GM12874 (cell line): ENCODE results near the gene TMEM156.

Source experiments
- CTCF ChIP-seq: IDR thresholded peaks from 2 replicates; pipeline ENCODE4 v1.5.1; 2011; ENCODE audit warnings: low read depth, mild to moderate bottlenecking, control low read depth, low read length, moderate library complexity; ENCODE audit not compliant: insufficient read depth

TMEM156 gene

GRCh38 chr4:38979511-38980230 lies 52.5 kb downstream of the TMEM156 start:
- TF ChIP-seq CTCF = no peak

- TF ChIP-seq CTCF = no peak
Measured at GRCh38 chr4:38979081-38979480, 53.1 kb downstream of the TMEM156 start.

GRCh38 chr4:38976308-38976707 lies 55.9 kb downstream of the TMEM156 start:
- no peak for TF ChIP-seq CTCF

- TF ChIP-seq CTCF = no peak
Measured at GRCh38 chr4:38968668-38969067, 63.5 kb downstream of the TMEM156 start.

GRCh38 chr4:38967260-38968095 lies 64.7 kb downstream of the TMEM156 start:
- no peak for TF ChIP-seq CTCF

- no peak for TF ChIP-seq CTCF
Measured at GRCh38 chr4:38965866-38966265, 66.3 kb downstream of the TMEM156 start.

- no peak for TF ChIP-seq CTCF
Measured at GRCh38 chr4:38964942-38965775, 67.0 kb downstream of the TMEM156 start.
